ENCODE measurements around the gene SCAF8. TPM values are rescaled to one million over a fixed set of nuclear protein-coding genes. Genes with fewer than 3 reads are reported as not detected.

The SCAF8 gene
- total and polyA plus RNA-seq, 7 donors, result 9.5 to 49.0 (median 40.1) TPM

GRCh38 chr6:154848580-154848979, 115.4 kb downstream of the SCAF8 start:
- ATAC-seq, result no peak
- intact Hi-C loops (cut with DNase I), result no loop called here
- Histone ChIP-seq H3K9me3 (no peaks in the 10 kb centered on the region), H3K36me3 (ENCODE audit: insufficient read depth in 1 of 2, low read depth in 1 of 2) (no peaks in the 10 kb centered on the region), H3K27me3 (ENCODE audit: insufficient read depth in 3 of 3, low read length in 2 of 3) (no peaks in the 10 kb centered on the region), H3K4me3 (no peak overlapping the region), H3K27ac (no peak overlapping the region), H3K4me1 (peaks cover 10% of the 10 kb centered on the region)
- no peak for DNase-seq
- no peak for TF ChIP-seq CTCF (IDR thresholded peaks at IDR 0.05)

- Histone ChIP-seq H3K27me3 (ENCODE audit: insufficient read depth in 3 of 3, low read length in 2 of 3) (no peaks in the 10 kb centered on the region), H3K27ac (no peak overlapping the region), H3K9me3 (no peaks in the 10 kb centered on the region), H3K4me3 (no peak overlapping the region), H3K36me3 (ENCODE audit: insufficient read depth in 1 of 2, low read depth in 1 of 2) (no peaks in the 10 kb centered on the region), H3K4me1 (peaks cover 10% of the 10 kb centered on the region)
- DNase-seq (no peak), ATAC-seq (no peak)
- WGBS, 3 donors, result 96 to 100% (median 97%) methylated on average over 1 of the region's 1 CpG
- intact Hi-C loops (cut with DNase I), result no loop called here
- TF ChIP-seq CTCF (IDR thresholded peaks at IDR 0.05), result no peak
Observed at GRCh38 chr6:154849475-154849874, 116.3 kb downstream of the SCAF8 start.

- Histone ChIP-seq H3K4me3 (no peak overlapping the region), H3K27me3 (ENCODE audit: insufficient read depth in 3 of 3, low read length in 2 of 3) (no peaks in the 10 kb centered on the region), H3K36me3 (ENCODE audit: insufficient read depth in 1 of 2, low read depth in 1 of 2) (no peaks in the 10 kb centered on the region), H3K27ac (no peak overlapping the region), H3K9me3 (no peaks in the 10 kb centered on the region), H3K4me1 (peaks cover 10% of the 10 kb centered on the region)
- no peak for TF ChIP-seq CTCF (IDR thresholded peaks at IDR 0.05)
- DNase-seq (no peak), ATAC-seq (no peak)
- WGBS, 3 donors, result 55 to 63% (median 57%) methylated on average over 3 of the region's 3 CpGs
- intact Hi-C loops (cut with DNase I), result no loop called here
Observed at GRCh38 chr6:154852687-154853086, 119.5 kb downstream of the SCAF8 start.

GRCh38 chr6:154857529-154857928, 124.3 kb downstream of the SCAF8 start:
- 94 to 99% (median 97%) methylated on average over 5 of the region's 5 CpGs for WGBS, 3 donors
- no peak for TF ChIP-seq CTCF (IDR thresholded peaks at IDR 0.05)

GRCh38 chr6:154861825-154862224, 128.6 kb downstream of the SCAF8 start:
- ATAC-seq, result no peak
- intact Hi-C loops (cut with DNase I), result no loop called here
- 79 to 86% (median 82%) methylated on average over 1 of the region's 1 CpG for WGBS, 3 donors
- Histone ChIP-seq H3K36me3 (ENCODE audit: insufficient read depth in 1 of 2, low read depth in 1 of 2) (no peaks in the 10 kb centered on the region), H3K9me3 (no peaks in the 10 kb centered on the region), H3K27ac (no peak overlapping the region), H3K4me3 (no peak overlapping the region), H3K27me3 (ENCODE audit: insufficient read depth in 3 of 3, low read length in 2 of 3) (no peaks in the 10 kb centered on the region), H3K4me1 (no peaks in the 10 kb centered on the region)
- TF ChIP-seq CTCF (IDR thresholded peaks at IDR 0.05), result no peak
- DNase-seq, result no peak

More at GRCh38 chr6:154857529-154857928, 124.3 kb downstream of the SCAF8 start:
- ATAC-seq (no peak), DNase-seq (no peak)
- intact Hi-C loops (cut with DNase I), result no loop called here
- Histone ChIP-seq H3K9me3 (no peaks in the 10 kb centered on the region), H3K27me3 (ENCODE audit: insufficient read depth in 3 of 3, low read length in 2 of 3) (no peaks in the 10 kb centered on the region), H3K36me3 (ENCODE audit: insufficient read depth in 1 of 2, low read depth in 1 of 2) (no peaks in the 10 kb centered on the region), H3K4me3 (no peak overlapping the region), H3K4me1 (no peaks in the 10 kb centered on the region), H3K27ac (no peak overlapping the region)
